GM21786 (cell line): Measurements from ENCODE around the gene ARHGAP22.

Source experiments
- ATAC-seq: cut with Tn5 transposase; IDR thresholded peaks from one replicate; pipeline ENCODE4 v1.9.1; 2021; ENCODE audit not compliant: unreplicated experiment

The ARHGAP22 gene

DNA sequence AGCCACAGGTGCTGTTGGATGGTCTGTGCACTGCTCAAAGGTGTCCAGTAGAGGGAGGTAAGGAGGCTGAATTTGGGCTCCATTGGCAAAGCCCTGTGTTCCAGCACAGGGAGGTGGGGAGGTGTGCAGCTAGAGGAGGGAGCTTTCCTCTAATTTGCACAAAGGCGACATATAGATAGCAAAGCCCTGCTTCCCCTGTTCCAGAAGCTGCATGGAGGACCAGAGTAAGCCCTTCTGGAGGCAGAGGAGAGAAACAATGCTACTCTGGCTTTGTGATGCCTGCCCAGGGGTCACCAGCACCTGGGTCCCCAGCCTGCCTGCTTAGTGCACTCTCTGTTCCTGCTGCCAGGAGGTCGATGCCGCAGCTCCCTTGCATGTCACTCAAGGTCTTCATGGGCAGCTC lies 3.4 kb upstream of the ARHGAP22 start:
- peak; percentile 77 for ATAC-seq

- no peak for ATAC-seq
Measured at GRCh38 chr10:48607356-48608278, 2.7 kb upstream of the ARHGAP22 start.

GRCh38 chr10:48606530-48607355 lies 1.9 kb upstream of the ARHGAP22 start:
- ATAC-seq: no peak

- no peak for ATAC-seq
Measured at GRCh38 chr10:48605786-48606529, 1.1 kb upstream of the ARHGAP22 start.

- ATAC-seq: no peak
Measured at GRCh38 chr10:48604039-48604990, 558 bp downstream of the ARHGAP22 start.

- ATAC-seq: no peak
Measured at GRCh38 chr10:48603421-48604038, 1.3 kb downstream of the ARHGAP22 start.

GRCh38 chr10:48602401-48603135 lies 2.3 kb downstream of the ARHGAP22 start:
- ATAC-seq: no peak

GRCh38 chr10:48601789-48602188 lies 3.1 kb downstream of the ARHGAP22 start:
- ATAC-seq: no peak

DNA sequence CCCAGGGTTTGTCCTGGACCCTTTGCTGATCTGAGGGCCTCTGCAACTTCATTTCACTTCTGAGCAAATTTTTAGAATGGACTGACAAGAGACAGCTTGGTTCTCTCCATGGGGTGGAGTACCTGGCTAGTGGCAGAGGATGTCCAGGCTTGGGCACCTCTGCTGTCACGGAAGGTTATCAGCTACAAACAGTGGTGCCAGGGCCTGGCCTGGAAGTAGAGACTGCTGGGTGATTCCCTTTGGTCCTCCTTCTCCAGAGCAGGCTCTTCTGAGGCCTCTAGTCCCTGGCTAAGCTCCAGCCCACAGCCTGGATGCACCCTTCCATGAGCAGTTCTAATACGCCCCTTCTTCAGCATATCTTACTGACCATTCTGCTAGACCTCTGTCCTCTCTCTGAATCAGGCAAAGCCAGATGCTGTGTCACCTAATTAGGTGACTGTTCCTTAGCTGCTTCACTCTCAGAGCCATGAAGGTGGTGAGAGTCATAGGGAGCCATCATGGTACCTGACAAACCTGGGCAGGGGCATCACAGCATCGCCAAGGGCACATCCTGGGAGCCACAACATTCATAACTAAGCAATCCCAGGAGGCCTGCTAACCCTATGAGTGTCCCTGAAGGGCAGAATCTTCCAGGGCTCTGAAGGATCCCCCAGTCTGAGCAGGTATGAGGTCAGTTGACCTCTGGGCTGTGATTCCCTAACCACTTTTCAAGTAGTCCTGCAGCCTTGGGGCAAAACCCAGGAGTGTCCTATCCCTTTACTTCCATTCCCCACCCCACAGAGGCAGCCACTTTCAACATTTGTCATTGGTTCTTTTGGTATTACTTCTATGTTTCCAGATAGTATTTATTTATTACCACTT lies 4.0 kb downstream of the ARHGAP22 start:
- no peak for ATAC-seq

DNA sequence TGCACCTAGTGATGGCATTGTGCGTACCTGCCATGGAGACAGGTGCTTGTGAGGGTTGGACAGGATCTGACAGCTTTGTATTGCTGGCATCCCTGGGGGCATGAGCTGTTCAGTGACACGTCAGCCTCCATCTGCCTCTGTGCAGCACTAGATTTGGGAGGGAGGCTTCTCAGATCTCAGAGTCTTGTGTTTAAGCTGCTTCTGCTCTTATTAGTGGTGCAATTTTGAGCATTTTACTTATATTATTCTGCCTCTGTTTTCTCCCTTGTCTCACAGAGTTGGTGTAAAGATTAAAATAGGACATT lies 5.1 kb downstream of the ARHGAP22 start:
- ATAC-seq: no peak

DNA sequence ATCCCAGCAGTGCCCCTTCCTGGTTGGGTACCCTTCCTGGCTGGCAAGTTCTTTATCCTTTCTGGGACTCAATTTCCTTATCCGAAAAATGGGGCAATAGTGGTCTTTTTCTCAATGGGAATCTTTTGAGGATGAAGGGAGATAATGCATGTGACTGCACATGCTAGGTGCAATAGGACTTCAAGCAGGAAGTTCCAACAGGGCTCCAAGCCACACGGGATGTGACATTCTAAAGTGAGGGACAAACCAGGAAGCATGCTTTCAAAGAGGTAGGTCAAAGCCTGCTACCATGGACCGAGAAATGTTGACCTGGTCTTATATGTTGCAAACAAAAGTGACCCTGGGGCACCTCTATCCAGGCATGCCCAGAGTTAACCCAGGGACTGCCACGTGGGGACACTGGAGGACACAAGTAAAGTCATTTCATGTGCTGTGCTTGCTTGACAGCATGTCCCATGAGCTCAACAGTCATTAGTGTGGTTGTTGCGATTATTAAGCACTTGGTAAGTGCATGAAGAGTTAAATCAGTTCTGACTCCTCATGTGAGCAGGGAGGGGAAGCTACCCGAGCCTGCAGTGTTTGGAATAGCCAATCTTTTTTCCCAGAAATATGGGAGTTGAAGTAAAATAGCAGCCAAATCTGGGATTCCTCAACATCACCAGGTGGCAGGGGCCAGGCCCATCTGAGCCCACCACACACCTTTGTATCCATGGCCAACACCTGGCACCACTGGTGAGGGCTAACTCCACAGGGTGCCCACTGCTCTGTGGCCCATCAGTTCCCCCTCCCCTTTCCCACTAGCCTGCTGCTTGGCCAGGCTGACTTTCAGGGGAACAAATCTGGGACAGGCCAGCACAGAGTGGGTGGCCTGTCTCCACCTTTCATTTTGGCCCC lies 5.7 kb downstream of the ARHGAP22 start:
- no peak for ATAC-seq

- ATAC-seq: no peak
Measured at GRCh38 chr10:48598243-48598935, 6.5 kb downstream of the ARHGAP22 start.

- no peak for ATAC-seq
Measured at GRCh38 chr10:48595539-48595932, 9.3 kb downstream of the ARHGAP22 start.

- ATAC-seq: no peak
Measured at GRCh38 chr10:48594803-48595538, 9.9 kb downstream of the ARHGAP22 start.

GRCh38 chr10:48594371-48594770 lies 10.5 kb downstream of the ARHGAP22 start:
- ATAC-seq: no peak

GRCh38 chr10:48592346-48592745 lies 12.5 kb downstream of the ARHGAP22 start:
- ATAC-seq: no peak
